GM21529 (cell line): ENCODE results near the gene KCNH4.
"Not testable (repeated sequence)": the region's sequence is repeated elsewhere in the genome, so short reads cannot be mapped to it uniquely, and the experiment has no call there.

Experiments
- ATAC-seq: cut with Tn5 transposase; IDR thresholded peaks from one replicate; pipeline ENCODE4 v1.9.1; 2021; ENCODE audit not compliant: unreplicated experiment

KCNH4 gene

DNA sequence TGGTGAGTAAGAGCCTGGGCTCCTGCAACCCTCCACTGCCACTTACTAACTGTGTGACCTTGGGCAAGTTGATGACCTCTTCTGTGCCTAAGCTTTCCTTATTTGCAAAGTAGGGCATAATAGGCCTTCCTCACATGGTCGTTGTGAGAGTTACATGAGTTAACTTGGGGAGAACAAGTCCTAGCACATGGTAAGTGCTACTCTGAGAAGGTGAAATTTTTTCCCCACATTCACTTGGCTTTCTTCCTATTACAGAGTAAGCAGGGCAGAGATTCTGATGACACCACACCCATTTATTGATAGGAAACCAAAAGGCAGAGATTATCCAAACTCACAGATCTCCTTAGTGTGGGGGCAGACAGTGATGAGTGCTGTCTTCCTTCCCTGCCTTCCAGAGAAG is 1.6 kb downstream of the KCNH4 start:
- ATAC-seq = no peak

GRCh38 chr17:42178817-42179216 is 2.1 kb downstream of the KCNH4 start:
- ATAC-seq = no peak

DNA sequence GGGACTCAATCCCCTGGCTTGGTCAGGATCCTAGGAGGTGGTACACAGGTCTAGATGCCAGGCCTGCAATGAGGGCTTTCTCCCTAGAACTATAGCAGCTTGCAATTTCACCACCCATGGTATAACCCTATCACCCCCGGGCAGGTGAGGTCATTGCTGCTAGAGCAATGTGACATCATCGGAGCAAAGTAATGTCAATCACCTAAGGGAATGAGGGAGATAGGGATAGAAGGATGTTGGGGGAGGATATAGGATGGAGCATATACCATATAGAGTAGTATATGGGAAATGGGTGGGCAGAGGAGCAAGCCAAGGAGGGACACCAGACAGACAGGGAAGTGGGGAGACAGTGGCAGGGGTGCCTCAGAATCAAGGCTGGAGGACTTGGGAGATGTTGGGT is 3.3 kb downstream of the KCNH4 start:
- ATAC-seq = no peak

DNA sequence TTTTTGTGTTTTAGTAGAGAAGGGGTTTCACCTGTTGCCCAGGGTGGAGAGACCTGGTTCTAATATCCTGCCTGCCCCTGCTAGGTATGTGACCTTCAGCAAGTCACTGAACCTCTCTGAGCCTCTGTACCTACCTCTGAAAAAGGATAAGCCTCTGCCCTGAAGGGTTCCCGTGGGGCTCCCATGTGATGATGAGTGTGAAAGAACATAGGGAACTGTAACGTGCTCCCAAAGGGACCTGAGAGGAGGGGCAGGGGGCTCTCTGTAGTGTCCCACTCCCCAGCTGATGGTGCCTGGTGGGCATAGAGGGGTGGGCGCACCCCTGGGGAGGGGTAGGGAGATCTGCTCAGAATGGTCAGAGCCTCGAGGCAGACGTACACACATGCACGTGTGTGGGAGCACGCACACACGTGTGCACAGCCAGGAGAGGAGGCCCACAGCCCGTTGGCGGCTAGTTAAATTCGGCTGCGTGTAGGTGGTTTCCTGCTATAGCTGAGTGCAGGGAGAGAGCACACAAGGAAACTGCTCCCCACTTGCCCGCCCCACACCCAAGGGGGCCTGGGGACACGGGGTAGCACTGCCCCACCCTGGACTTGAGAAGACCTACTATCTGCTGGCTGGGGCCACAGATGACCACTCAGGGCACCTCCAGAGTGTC is 6.7 kb downstream of the KCNH4 start:
- no peak for ATAC-seq

DNA sequence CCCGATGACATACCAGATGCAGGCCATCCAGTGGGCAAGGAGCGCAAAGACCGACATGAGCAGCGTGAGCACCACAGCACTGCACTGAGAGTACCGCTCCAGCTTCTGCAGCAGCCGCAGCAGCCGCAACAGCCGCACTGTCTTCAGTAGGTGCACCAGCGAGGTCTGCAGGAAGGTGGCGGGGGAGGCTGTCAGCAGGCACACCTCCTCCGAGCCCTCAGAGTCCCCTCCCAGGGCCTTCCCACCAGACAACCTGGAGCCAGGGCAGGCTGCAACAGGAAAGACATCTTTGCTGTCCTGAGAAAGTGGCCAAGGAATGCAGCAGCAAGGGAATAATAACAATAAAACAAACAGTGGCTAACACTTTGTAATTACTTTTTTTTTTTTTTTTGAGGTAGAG is 9.1 kb downstream of the KCNH4 start:
- ATAC-seq = no peak

- ATAC-seq = no peak
Observed at GRCh38 chr17:42169351-42169750, 11.6 kb downstream of the KCNH4 start.

- ATAC-seq = no peak
Observed at GRCh38 chr17:42167807-42168206, 13.1 kb downstream of the KCNH4 start.

- ATAC-seq = no peak
Observed at GRCh38 chr17:42166196-42166763, 14.7 kb downstream of the KCNH4 start.

- ATAC-seq = no peak
Observed at GRCh38 chr17:42165751-42166150, 15.2 kb downstream of the KCNH4 start.

DNA sequence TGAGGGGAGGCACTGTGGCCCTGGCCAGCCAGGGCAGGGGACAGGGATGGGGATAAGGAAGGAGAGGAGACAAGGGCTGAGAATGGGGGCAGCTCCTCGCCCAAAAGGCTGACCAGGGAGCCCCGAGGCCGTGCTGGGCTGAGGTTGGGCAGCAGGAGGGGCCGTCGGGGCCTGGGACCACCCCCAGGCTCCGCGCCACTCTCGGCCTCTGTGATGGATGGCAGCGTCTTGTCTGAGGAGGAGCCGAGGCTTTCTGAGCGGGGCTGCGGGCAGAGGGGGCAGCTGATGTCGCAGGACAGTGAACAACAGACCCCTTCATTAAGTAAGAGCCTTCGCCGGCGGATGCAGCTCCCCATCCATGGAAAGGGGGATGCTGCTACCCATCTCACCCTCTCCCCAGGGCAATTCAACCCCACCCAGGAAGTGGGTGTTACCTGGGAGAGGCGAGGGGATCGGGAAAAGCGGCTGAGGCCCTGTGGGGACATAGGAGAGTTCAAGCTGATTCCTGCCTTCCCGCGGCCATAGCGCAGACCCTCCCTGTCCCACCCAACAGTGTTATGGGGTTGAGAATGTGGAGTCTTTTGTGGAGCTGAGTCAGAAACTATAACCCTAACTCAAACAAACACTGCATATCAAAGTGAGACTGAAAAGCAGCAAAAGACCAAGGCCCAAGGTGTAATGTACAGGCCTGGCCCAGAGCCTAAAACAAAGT is 17.1 kb downstream of the KCNH4 start:
- ATAC-seq = no peak

DNA sequence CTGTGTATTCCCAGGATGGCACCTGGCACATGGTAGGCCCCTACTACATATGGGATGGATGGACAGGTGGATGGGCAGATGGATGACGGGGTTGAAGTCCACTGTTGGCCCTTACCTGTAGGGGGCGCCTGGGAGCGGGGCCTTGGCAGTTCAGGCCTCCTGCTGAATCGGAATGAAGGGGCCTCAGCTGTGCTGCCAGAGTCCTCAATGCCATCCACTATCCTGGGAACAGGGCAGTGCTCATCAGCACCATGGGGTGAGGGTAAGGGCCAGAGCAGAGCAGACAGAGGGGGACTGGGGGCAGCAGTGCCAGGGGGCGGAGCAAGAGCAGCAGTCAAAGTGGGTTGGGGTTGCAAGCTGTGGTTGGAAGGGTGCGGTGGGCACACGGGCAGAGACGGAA is 17.8 kb downstream of the KCNH4 start:
- no peak for ATAC-seq

GRCh38 chr17:42160531-42160910 is 20.4 kb downstream of the KCNH4 start:
- no peak for ATAC-seq

- no peak for ATAC-seq
Observed at GRCh38 chr17:42159796-42160530, 21.0 kb downstream of the KCNH4 start.

- ATAC-seq = no peak
Observed at GRCh38 chr17:42155614-42156045, 25.3 kb downstream of the KCNH4 start.

DNA sequence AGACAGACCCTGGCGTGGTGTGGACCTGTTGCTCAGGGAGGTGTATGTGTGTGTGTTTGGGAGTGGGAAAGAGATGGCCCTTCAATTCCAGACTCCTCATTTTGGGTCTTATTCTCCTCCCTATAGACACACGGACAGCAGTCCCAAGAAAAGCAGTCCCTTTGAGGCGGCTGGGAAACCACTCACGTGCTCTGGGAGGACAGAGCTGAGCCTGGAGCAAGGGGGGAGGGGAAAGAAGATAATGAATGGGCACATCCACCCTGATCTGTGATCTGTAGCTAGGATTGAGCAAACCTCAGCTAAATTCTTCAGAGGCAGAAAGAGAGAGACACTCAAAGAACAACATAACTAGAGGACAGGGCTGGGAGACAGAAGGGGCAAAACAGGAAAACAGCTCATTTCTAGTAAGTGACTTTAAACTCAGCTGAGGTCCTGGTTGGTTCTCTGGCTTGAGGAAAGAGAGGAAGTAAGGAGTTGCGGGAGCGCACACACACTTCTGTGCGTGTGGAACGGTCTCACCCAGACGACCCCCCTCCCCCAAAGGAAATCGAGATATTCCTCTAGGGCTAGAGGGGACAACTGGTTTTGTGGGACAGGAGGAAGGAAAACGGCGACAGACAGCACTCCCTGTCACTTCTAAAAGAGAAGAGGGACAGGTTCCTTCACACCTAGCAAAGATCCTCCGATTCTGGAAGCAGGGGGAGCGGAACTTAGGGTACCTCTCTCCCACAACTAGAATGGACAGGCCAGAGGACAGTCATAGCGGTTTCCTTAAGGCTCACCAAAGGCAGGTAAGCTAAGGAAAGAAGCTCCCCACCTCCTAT is 26.8 kb downstream of the KCNH4 start:
- no peak for ATAC-seq

- no peak for ATAC-seq
Observed at GRCh38 chr17:42146911-42147607, 33.9 kb downstream of the KCNH4 start.

- ATAC-seq = not testable (repeated sequence)
Observed at GRCh38 chr17:42143138-42143537, 37.8 kb downstream of the KCNH4 start.

GRCh38 chr17:42142371-42142896 is 38.5 kb downstream of the KCNH4 start:
- no peak for ATAC-seq

DNA sequence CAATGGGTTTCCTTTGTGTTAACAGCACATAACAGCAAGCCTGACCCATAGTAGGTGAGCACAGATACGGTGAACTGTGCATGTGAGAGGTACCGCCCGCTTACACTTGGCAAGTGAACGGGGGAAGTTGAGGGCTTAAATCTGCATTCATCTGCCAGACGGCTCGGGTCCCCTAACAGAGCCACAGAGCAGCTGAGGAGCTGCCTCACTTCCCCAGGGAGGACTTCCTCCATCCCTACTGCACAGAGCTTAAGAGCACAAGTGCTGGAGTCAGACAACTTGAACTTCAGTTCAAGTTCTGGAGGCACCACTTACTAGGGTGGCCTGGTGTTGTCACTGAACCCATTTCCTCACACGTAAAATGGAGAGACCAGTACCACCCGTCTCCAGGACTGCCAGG is 39.6 kb downstream of the KCNH4 start:
- ATAC-seq = no peak

DNA sequence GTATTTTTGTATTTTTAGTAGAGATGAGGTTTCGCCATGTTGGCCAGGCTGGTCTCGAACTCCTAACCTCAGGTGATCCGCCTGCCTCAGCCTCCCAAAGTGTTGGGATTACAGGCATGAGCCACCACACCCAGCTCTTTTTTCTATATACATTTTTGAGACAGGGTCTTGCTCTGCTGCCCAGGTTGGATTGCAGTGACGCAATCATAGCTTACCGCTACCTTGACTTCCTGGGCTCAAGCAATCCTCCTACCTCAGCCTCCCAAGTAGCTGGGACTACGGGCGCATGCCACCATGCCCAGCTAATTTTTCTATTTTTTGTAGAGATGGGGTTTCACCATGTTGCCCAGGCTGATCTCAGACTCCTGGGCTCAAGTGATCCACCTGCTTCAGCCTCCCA is 40.3 kb downstream of the KCNH4 start:
- not testable (repeated sequence) for ATAC-seq
